ENCODE results near the gene SSX2IP. TPM values are rescaled to one million over a fixed set of nuclear protein-coding genes. Genes with fewer than 3 reads are reported as not detected.

The SSX2IP gene
- total RNA-seq, 1 experiment from 2014 or later, result 20.7 TPM

GRCh38 chr1:84600796-84601195, 89.5 kb downstream of the SSX2IP start:
- DNase-seq, result no peak
- BruUV-seq (replicated peaks), result no TSS peak
- no peak overlapping the region for H3K4me3 ChIP-seq
- no peak overlapping the region for H3K27ac ChIP-seq
- ChIA-PET CTCF (interaction anchor here (0.6 kb wide), 1 partner anchor 459 kb away, joined by 3 read pairs; no protein-coding TSS in a partner anchor), POLR2A (ENCODE audit: unreplicated experiment) (no interaction called here)
- H3K9me2 ChIP-seq (ENCODE audit: insufficient read depth), result no peaks in the 10 kb centered on the region
- no peaks in the 10 kb centered on the region for H3K79me2 ChIP-seq (ENCODE audit: low read depth)
- H3K27me3 ChIP-seq (ENCODE audit: insufficient read depth, low read depth), result no peaks in the 10 kb centered on the region
- intact Hi-C loops (cut with micrococcal nuclease; ENCODE audit: unreplicated experiment), result no loop called here
- H3K9me3 ChIP-seq (ENCODE audit: insufficient read depth, low read depth), result peaks cover 8% of the 10 kb centered on the region; the same call in 1 of the 2 replicates
- no peak overlapping the region for H3K4me2 ChIP-seq
- H4K20me1 ChIP-seq (ENCODE audit: insufficient read depth), result no peaks in the 10 kb centered on the region
- TF ChIP-seq CTCF (conservative IDR thresholded peaks at IDR 0.05), result no peak
- no peak for TF ChIP-seq EZH2 (IDR thresholded peaks at IDR 0.05; ENCODE audit: low read depth)
- H3F3A ChIP-seq (ENCODE audit: insufficient read depth, low read depth), result peaks cover 37% of the 10 kb centered on the region
- H3K36me3 ChIP-seq (ENCODE audit: low read depth), result no peaks in the 10 kb centered on the region
- peaks cover 43% of the 10 kb centered on the region for H3K4me1 ChIP-seq (replicated peaks; ENCODE audit: insufficient read depth)
- no peak overlapping the region for H2AFZ ChIP-seq

- POLR2A ChIA-PET (ENCODE audit: unreplicated experiment), result no interaction called here
- CTCF ChIA-PET, result no interaction called here
- DNase-seq, result peak in 1 of 2 experiments; percentile 74
- Histone ChIP-seq H3K27ac (peak overlapping the region; percentile 37), H2AFZ (no peak overlapping the region), H3K4me1 (replicated peaks; ENCODE audit: insufficient read depth) (peaks cover 31% of the 10 kb centered on the region), H3K27me3 (ENCODE audit: insufficient read depth, low read depth) (no peaks in the 10 kb centered on the region), H3K4me2 (peak overlapping the region; percentile 33), H3K79me2 (ENCODE audit: low read depth) (no peaks in the 10 kb centered on the region), H3F3A (ENCODE audit: insufficient read depth, low read depth) (peaks cover 26% of the 10 kb centered on the region), H3K9me2 (ENCODE audit: insufficient read depth) (no peaks in the 10 kb centered on the region), H3K9me3 (ENCODE audit: insufficient read depth, low read depth) (no peaks in the 10 kb centered on the region), H4K20me1 (ENCODE audit: insufficient read depth) (no peaks in the 10 kb centered on the region), H3K4me3 (no peak overlapping the region), H3K36me3 (ENCODE audit: low read depth) (no peaks in the 10 kb centered on the region)
- intact Hi-C loops (cut with micrococcal nuclease; ENCODE audit: unreplicated experiment), result no loop called here
- no TSS peak for BruUV-seq (replicated peaks)
- TF ChIP-seq CTCF (conservative IDR thresholded peaks at IDR 0.05), result no peak
- no peak for TF ChIP-seq EZH2 (IDR thresholded peaks at IDR 0.05; ENCODE audit: low read depth)
Measured at GRCh38 chr1:84598846-84599741, 91.2 kb downstream of the SSX2IP start.

GRCh38 chr1:84598418-84598817, 91.8 kb downstream of the SSX2IP start:
- H3K4me3 ChIP-seq, result no peak overlapping the region

More at GRCh38 chr1:84598418-84598817, 91.8 kb downstream of the SSX2IP start:
- BruUV-seq (replicated peaks), result no TSS peak
- TF ChIP-seq CTCF (conservative IDR thresholded peaks at IDR 0.05) (no peak), EZH2 (IDR thresholded peaks at IDR 0.05; ENCODE audit: low read depth) (no peak)
- Histone ChIP-seq H3F3A (ENCODE audit: insufficient read depth, low read depth) (peaks cover 21% of the 10 kb centered on the region), H3K9me3 (ENCODE audit: insufficient read depth, low read depth) (no peaks in the 10 kb centered on the region), H3K4me1 (replicated peaks; ENCODE audit: insufficient read depth) (peaks cover 28% of the 10 kb centered on the region), H4K20me1 (ENCODE audit: insufficient read depth) (no peaks in the 10 kb centered on the region), H3K79me2 (ENCODE audit: low read depth) (no peaks in the 10 kb centered on the region), H3K4me2 (no peak overlapping the region), H3K9me2 (ENCODE audit: insufficient read depth) (no peaks in the 10 kb centered on the region), H3K27me3 (ENCODE audit: insufficient read depth, low read depth) (no peaks in the 10 kb centered on the region), H2AFZ (no peak overlapping the region), H3K27ac (no peak overlapping the region), H3K36me3 (ENCODE audit: low read depth) (no peaks in the 10 kb centered on the region)
- POLR2A ChIA-PET (ENCODE audit: unreplicated experiment), result no interaction called here
- CTCF ChIA-PET, result no interaction called here
- intact Hi-C loops (cut with micrococcal nuclease; ENCODE audit: unreplicated experiment), result no loop called here
- no peak for DNase-seq

Data from PC-9 (cell line).